ENCODE measurements around the gene TMOD4. TPM values are rescaled to one million over a fixed set of nuclear protein-coding genes. Genes with fewer than 3 reads are reported as not detected.

The TMOD4 gene
- total RNA-seq, 6 donors from 2014 or later: 0.57 to 0.88 TPM; not detected in 4

DNA sequence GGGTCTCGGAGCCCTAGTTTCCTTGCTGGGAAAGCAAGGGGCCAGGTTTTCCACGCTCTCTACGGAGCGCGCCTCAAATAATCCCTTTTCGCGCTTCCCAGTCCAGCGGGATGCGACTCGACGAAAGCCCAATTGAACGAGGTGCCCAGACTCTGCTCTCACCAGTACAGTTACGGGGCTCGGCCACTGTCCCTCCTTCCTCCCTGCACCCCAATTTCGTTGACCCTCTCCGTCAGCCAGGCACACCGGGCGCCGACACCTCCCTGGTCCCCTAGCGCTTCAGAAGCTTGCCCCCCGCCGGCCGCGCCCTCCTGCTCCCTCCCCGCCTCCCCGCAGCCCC is 29.7 kb downstream of the TMOD4 start:
- peak overlapping the region; percentile 29 to 76 (median 56) for H3K4me3 ChIP-seq
- H3K36me3 ChIP-seq: no peaks in the 10 kb centered on the region
- peaks cover 21 to 28% (median 25%) of the 10 kb centered on the region in 4 donors for H3K4me1 ChIP-seq
- WGBS, 2 donors: 0 to 1% methylated on average over 14 to 26 of the region's 26 CpGs
- peak overlapping the region in 3 of 4 donors; percentile 73 to 80 (median 73) for H3K27ac ChIP-seq
- H3K27me3 ChIP-seq: no peaks in the 10 kb centered on the region
- TF ChIP-seq, protein P1, sequence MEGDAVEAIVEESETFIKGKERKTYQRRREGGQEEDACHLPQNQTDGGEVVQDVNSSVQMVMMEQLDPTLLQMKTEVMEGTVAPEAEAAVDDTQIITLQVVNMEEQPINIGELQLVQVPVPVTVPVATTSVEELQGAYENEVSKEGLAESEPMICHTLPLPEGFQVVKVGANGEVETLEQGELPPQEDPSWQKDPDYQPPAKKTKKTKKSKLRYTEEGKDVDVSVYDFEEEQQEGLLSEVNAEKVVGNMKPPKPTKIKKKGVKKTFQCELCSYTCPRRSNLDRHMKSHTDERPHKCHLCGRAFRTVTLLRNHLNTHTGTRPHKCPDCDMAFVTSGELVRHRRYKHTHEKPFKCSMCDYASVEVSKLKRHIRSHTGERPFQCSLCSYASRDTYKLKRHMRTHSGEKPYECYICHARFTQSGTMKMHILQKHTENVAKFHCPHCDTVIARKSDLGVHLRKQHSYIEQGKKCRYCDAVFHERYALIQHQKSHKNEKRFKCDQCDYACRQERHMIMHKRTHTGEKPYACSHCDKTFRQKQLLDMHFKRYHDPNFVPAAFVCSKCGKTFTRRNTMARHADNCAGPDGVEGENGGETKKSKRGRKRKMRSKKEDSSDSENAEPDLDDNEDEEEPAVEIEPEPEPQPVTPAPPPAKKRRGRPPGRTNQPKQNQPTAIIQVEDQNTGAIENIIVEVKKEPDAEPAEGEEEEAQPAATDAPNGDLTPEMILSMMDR (IDR thresholded peaks at IDR 0.05): no peak
- TF ChIP-seq EP300 (IDR thresholded peaks at IDR 0.05) (no peak), POLR2A (IDR thresholded peaks at IDR 0.05) (no peak), POLR2AphosphoS5 (IDR thresholded peaks at IDR 0.05) (no peak)
- ATAC-seq (ENCODE audit: low FRiP score in 2 of 2) (peak in 1 of 2 donors; percentile 38), DNase-seq (peak in 1 of 2 donors; percentile 27)
- no peaks in the 10 kb centered on the region for H3K9me3 ChIP-seq

DNA sequence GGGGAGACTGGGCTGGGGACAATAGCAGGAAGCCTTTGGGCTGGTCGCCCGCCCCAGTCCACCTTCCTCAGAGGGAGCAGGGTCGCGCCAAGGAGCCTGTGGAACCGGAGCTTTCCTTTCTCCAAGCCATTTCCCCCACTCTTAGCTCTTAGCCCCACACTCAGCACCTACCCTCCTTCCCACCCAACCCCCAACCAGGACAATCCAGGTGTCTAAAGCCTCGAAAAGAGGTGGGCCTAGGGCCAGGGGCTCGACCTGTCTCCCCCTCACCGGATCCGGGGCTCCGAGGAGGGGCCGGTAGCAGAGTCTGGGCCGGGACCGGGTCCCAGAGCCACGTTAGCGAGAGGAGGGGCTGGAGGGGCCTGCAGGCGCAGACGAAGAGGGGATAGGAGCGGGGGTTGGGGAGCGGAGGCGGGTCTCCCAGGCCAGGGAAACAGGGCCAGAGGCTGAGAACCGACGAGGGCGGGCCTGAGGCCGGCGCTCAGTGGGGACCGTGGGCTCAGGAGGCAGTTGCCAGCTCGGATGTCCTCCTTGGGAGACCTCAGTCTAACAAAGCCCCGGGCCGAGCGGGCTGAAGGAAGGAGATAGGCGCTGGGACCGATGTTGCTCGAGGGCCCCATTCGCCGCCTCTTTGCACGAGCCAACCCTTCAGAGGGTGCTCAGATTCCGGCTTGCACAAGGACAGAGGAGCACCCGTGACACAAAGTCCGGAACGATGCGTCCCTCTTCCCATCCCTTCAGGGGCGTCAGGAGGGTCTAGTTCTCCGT is 30.3 kb downstream of the TMOD4 start:
- Histone ChIP-seq H3K27ac (peak overlapping the region in 3 of 4 donors; percentile 48 to 80 (median 62)), H3K9me3 (no peaks in the 10 kb centered on the region), H3K4me3 (peak overlapping the region; percentile 29 to 76 (median 56)), H3K27me3 (no peaks in the 10 kb centered on the region), H3K36me3 (no peaks in the 10 kb centered on the region), H3K4me1 (peaks cover 21 to 28% (median 25%) of the 10 kb centered on the region in 4 donors)
- DNase-seq: peak; percentile 40 to 76
- WGBS, 2 donors: 22% methylated on average over 26 to 28 of the region's 43 CpGs
- ATAC-seq (ENCODE audit: low FRiP score in 2 of 2): peak in 1 of 2 donors; percentile 16
- TF ChIP-seq, protein P1 (IDR thresholded peaks at IDR 0.05): no peak
- no peak for TF ChIP-seq POLR2AphosphoS5 (IDR thresholded peaks at IDR 0.05)

DNA sequence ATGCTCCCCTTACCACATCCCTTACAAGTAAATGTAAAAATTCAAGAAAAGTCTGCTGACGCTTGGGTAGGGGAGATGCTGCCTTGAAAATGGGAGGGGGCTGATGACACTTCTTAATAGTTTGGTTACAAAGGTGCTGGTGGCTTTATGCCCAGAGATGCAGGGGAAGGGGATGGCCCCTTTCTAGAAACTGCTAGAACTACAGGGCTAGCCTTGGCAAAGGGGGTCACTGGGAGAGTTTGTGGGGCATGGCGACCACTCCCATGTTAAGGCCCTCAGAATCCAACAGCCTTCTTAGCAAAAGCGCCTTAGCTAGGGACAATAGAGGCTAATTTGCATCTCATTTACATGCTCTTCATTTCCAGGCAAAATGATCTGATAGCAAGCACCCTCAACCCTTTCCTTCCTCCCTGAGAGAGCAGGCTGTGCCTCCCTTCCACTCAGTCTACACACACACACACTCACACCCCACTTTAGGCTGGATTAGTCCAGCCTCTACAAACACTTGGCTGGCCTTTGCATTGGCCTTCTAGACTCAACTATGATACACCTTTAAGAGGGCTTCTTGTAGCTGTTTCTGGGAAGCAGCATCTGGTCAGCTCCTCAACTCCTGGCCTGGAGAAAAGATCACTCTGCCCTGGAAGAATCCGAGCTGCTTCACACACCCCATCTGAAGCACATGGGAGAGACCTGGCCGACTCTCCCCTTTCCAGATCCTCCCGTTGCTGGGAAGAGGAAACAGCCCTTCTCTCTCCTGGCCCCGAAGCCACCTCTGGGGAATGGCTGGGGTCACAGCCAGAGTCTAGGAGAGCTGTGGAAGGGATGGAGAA is 31.1 kb downstream of the TMOD4 start:
- no peaks in the 10 kb centered on the region for H3K27me3 ChIP-seq
- peaks cover 0 to 2% (median under 1%) of the 10 kb centered on the region in 4 donors for H3K36me3 ChIP-seq
- DNase-seq (peak in 1 of 2 donors; percentile 63), ATAC-seq (ENCODE audit: low FRiP score in 2 of 2) (peak in 1 of 2 donors; percentile 60)
- peak overlapping the region in 3 of 4 donors; percentile 48 to 80 (median 62) for H3K27ac ChIP-seq
- peaks cover 21 to 28% (median 25%) of the 10 kb centered on the region in 4 donors for H3K4me1 ChIP-seq
- WGBS, 2 donors: 54 to 56% methylated on average over 7 of the region's 7 CpGs
- H3K4me3 ChIP-seq: peak overlapping the region in 3 of 4 donors; percentile 55 to 76 (median 57)
- no peaks in the 10 kb centered on the region for H3K9me3 ChIP-seq
- no peak for TF ChIP-seq POLR2A (IDR thresholded peaks at IDR 0.05)
- TF ChIP-seq POLR2AphosphoS5 (IDR thresholded peaks at IDR 0.05): peak in 1 of 2 donors; percentile 18
- TF ChIP-seq, protein P1 (IDR thresholded peaks at IDR 0.05): no peak

DNA sequence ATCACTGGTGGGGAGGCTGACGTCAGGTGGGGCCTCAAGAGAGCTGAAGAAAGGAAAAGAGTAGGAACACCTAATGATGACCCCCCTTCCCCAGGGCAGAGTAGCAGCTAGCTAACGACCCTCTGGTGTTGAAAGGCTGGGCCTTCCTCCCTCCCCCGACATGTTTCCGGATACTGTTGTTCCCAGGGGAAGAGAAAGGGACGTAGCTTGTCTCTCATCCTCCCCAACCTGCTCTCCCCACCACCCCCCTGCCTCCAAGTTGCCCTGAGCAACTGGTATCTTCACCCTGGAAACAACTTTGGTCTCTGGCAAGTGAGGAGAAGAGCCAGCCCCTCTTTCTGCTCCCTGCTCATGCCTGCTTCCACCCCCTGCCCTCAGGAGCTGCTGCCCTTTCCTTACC is 31.8 kb downstream of the TMOD4 start:
- Histone ChIP-seq H3K4me1 (peaks cover 21 to 28% (median 25%) of the 10 kb centered on the region in 4 donors), H3K9me3 (no peaks in the 10 kb centered on the region), H3K36me3 (peaks cover 0 to 4% (median 2%) of the 10 kb centered on the region in 4 donors), H3K27me3 (no peaks in the 10 kb centered on the region), H3K4me3 (no peak overlapping the region), H3K27ac (no peak overlapping the region)
- ATAC-seq (ENCODE audit: low FRiP score in 2 of 2) (no peak), DNase-seq (no peak)
- TF ChIP-seq POLR2A (IDR thresholded peaks at IDR 0.05): no peak
- TF ChIP-seq, protein P1 (IDR thresholded peaks at IDR 0.05): no peak
- no peak for TF ChIP-seq POLR2AphosphoS5 (IDR thresholded peaks at IDR 0.05)
- TF ChIP-seq EP300 (IDR thresholded peaks at IDR 0.05): no peak
- 66 to 68% methylated on average over 5 of the region's 5 CpGs for WGBS, 2 donors
